NCI-H226 (cell line): ENCODE results near the gene ABHD1.
"Not testable (repeated sequence)": the region's sequence is repeated elsewhere in the genome, so short reads cannot be mapped to it uniquely, and the experiment has no call there.

ENCODE experiments used
- DNase-seq: peaks from one replicate; pipeline ENCODE4 v3.0.0-alpha.2; 2015

ABHD1 gene

DNA sequence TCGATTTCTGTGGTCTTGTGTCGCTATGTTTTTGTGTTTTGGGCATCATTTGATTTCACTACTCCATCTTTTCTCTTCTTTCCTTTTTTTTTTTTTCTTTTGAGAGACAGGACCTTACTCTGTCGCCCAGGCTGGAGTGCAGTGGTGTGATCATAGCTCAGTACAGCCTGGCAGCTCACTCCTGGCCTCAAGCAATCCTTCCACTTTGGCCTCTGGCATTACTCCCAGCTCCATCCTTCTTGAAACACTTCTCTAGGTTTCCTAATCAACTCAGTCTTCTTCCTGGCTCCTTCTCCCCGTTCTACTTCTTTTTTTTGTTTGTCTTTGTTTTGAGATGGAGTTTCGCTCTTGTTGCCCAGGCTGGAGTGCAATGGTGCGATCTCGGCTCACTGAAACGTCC, 51.7 kb downstream of the ABHD1 start:
- DNase-seq, result no peak

DNA sequence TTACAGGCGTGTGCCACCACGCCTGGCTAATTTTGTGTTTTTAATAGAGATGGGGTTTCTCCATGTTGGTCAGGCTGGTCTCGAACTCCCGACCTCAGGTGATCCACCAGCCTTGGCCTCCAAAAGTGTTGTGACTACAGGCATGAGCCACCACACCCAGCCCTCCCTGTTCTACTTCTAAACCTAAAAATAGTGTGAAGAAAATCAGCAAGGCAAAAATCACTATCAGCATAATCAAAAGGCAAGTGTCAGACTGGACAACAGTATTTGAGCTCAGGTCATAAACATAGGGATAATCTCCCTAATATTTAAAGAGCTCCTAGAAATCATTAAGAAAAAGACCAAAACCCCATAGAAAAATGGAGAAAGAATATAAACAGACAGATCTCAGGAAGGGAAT, 52.2 kb downstream of the ABHD1 start:
- DNase-seq, result not testable (repeated sequence)

DNA sequence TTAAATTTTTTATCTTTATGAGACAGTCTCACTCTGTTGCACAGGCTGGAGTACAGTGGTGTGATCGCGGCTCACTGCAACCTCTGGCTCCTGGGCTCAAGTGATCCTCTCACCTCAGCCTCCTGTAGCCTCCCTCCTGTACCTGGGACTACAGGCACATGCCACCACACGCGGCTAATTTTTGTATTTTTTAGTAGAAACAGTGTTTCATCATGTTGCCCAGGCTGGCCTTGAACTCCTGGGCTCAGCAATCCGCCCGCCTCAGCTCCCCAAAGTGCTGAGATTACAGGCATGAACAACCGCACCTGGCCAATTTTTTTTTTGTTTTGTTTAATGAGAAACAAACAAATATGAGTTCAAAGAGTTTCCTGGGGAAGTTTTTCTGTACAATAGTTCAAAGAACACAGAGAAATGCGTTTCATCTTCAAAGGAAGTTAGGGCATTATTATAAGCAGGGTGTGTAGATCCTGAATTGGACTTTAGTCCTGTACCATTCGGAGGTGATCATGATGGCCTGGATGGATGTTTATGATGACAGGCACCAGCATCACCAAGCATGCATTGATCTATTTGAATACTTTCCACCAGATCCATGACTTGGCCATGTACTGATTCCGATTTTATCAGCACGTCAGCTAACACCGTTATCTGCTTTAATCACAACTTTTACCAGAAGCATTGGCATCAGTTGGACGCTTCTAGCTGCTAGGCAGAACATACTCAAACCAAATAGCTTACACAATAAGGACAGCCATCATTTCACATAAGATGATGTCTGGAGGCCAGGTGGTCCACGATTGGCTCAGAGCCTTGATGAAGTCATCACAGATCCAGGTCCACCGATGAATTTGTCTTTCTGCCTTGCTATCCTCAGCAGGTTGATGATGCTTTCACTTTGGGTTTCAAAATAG, 54.1 kb downstream of the ABHD1 start:
- DNase-seq, result no peak

DNA sequence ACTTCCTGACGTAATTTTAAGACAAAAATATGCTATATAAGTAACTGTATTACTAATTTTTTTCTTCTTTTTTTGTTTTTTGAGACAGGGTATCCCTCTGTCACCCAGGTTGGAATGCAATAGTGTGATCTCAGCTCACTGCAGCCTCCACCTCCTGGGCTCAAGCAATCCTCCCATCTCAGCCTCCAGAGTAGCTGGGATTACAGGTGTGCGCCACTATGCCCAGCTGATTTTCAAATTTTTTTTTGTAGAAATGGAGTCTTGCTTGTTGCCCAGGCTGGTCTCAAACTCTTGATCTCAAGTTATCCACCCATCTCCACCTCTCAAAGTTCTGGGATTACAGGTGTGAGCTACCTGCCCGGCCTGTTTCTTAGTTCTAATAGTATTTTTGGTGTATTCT, 54.9 kb downstream of the ABHD1 start:
- DNase-seq, result no peak

DNA sequence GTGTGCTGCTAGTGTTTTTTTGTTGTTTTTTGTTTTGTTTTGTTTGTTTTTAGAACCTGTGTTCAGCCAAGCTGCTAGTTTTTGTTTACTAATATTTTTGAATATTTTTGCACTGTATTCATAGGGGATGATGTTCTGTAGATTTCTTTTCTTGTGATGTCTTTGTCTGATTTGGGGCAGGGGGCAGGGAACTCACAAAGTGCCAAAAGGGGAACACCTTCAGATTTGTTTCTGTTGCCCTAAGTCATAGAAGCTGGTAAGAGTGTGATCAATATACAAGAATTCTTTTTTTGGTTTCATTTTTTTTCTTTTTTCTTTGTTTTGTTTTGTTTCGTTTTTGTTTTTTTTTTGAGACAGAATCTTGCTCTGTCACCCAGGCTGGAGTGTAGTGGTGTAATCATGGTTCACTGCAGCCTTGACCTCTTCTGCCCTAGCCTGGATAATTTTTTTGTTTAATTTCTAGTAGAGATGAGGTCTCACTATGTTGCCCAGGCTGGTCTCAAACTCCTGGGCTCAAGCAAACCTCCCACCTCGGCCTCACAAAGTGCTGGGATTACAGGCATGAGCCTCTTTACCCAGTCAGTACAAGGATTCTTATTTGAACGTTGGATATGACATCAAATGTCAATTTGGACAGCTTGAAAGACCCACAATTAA, 55.9 kb downstream of the ABHD1 start:
- no peak for DNase-seq
